Testis (tissue), 2 donors: Measurements from ENCODE around the gene ATG2A.
"Not testable (repeated sequence)": the region's sequence is repeated elsewhere in the genome, so short reads cannot be mapped to it uniquely, and the experiment has no call there.

Experiments used
- POLR2A ChIP-seq: fragments of 450-650 bp; IDR thresholded peaks from one replicate; pipeline ENCODE4 v1.6.1; 2017; ENCODE audit warnings: antibody characterized with exemption, mild to moderate bottlenecking, moderate library complexity
- TF ChIP-seq, protein P1 (sequence below), 3 experiments: fragments of 450-650 bp in 2 of 3; fragments of 200-600 bp in 1 of 3; sonication (generic) in 1 of 3; IDR thresholded peaks; one replicate each; pipeline ENCODE4 v1.5.1; 2016 to 2019; ENCODE audit warnings: antibody characterized with exemption in 3 of 3, mild to moderate bottlenecking in 2 of 3, moderate library complexity in 1 of 3

GRCh38 chr11:64845776-64846129 lies 71.3 kb downstream of the ATG2A start:
- TF ChIP-seq, protein P1, sequence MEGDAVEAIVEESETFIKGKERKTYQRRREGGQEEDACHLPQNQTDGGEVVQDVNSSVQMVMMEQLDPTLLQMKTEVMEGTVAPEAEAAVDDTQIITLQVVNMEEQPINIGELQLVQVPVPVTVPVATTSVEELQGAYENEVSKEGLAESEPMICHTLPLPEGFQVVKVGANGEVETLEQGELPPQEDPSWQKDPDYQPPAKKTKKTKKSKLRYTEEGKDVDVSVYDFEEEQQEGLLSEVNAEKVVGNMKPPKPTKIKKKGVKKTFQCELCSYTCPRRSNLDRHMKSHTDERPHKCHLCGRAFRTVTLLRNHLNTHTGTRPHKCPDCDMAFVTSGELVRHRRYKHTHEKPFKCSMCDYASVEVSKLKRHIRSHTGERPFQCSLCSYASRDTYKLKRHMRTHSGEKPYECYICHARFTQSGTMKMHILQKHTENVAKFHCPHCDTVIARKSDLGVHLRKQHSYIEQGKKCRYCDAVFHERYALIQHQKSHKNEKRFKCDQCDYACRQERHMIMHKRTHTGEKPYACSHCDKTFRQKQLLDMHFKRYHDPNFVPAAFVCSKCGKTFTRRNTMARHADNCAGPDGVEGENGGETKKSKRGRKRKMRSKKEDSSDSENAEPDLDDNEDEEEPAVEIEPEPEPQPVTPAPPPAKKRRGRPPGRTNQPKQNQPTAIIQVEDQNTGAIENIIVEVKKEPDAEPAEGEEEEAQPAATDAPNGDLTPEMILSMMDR (IDR thresholded peaks at IDR 0.05) = not testable (repeated sequence)
- TF ChIP-seq POLR2A = not testable (repeated sequence)
